Body of pancreas (tissue), 4 donors: ENCODE data around the gene LDLRAD4.

Source experiments
- CTCF ChIP-seq, 7 experiments: fragments of 450-650 bp in 4 of 7; fragments of 200-600 bp in 3 of 7; sonication (generic) in 3 of 7; IDR thresholded peaks; one replicate each; pipeline ENCODE4 v1.5.1; 2016 to 2019; ENCODE audit warnings: antibody characterized with exemption in 7 of 7
- POLR2A ChIP-seq, 3 donors: fragments of 450-650 bp; IDR thresholded peaks; one replicate each; pipeline ENCODE4 v1.6.1; 2016; ENCODE audit warnings: antibody characterized with exemption in 3 of 3, mild to moderate bottlenecking in 2 of 3

DNA sequence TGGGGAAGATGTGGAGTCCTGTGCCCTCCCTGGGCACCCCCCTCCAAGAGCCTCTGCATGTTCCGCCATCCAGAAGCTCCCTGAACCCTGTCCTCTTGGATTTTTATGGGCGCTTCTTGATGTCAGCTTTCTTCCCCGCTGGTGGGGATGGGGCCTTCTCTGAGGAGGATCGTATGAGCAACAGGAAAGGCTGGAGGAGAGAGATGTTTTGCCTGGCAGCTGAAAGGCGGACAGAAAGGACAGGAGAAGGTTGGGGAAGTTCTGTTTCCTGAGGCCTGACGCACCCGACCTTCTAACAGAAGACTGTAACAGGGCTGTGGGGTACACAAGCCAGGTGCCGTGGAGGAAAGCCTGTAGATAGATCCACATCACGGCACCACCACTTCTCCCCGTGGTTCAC is 238.8 kb downstream of the LDLRAD4 start:
- TF ChIP-seq CTCF (IDR thresholded peaks at IDR 0.05) (no peak), POLR2A (IDR thresholded peaks at IDR 0.05) (no peak)
